DOHH2 (cell line): Measurements from ENCODE around the gene PRDM16.

Experiments used
- EZH2phosphoT487 ChIP-seq: fragments of 200-600 bp; sonication (generic); IDR thresholded peaks from 2 replicates; pipeline ENCODE4 v1.6.1; 2017; ENCODE audit warnings: borderline replicate concordance, mild to moderate bottlenecking, antibody characterized with exemption, low read length, moderate library complexity, mixed read lengths
- TF ChIP-seq, protein P1 (sequence below): fragments of 200-600 bp; sonication (generic); IDR thresholded peaks from one replicate; pipeline ENCODE4 v1.5.1; 2014; ENCODE audit warnings: antibody characterized with exemption, mild to moderate bottlenecking, low read depth, low read length; ENCODE audit not compliant: poor library complexity, severe bottlenecking

DNA sequence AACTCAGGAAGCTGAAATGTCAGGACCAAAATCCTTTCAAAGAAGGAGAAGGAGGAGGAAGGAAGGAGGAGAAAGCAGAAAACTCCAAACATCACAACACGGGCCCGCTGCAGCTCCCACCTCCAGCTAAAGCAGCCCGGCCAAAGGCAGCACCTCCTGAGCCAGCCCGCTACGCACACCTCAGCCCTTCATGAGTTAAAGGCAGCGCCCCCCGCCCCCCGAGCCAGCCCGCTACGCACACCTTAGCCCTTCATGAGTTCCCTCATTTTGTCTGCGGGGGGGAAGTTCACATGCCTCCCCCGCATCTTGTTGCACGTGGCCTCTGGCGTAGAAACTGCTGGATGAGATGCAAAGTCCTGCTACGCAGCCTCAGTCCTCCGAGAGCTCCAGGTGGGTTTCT lies 294.8 kb downstream of the PRDM16 start:
- TF ChIP-seq, protein P1, sequence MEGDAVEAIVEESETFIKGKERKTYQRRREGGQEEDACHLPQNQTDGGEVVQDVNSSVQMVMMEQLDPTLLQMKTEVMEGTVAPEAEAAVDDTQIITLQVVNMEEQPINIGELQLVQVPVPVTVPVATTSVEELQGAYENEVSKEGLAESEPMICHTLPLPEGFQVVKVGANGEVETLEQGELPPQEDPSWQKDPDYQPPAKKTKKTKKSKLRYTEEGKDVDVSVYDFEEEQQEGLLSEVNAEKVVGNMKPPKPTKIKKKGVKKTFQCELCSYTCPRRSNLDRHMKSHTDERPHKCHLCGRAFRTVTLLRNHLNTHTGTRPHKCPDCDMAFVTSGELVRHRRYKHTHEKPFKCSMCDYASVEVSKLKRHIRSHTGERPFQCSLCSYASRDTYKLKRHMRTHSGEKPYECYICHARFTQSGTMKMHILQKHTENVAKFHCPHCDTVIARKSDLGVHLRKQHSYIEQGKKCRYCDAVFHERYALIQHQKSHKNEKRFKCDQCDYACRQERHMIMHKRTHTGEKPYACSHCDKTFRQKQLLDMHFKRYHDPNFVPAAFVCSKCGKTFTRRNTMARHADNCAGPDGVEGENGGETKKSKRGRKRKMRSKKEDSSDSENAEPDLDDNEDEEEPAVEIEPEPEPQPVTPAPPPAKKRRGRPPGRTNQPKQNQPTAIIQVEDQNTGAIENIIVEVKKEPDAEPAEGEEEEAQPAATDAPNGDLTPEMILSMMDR = no peak
- TF ChIP-seq EZH2phosphoT487 = no peak
